Frontal cortex (tissue), 4 donors: ENCODE results near the gene SLC6A7. TPM values are rescaled to one million over a fixed set of nuclear protein-coding genes. Genes with fewer than 3 reads are reported as not detected.

Experiments
- DNase-seq, 2 donors: peaks; one replicate each; pipeline ENCODE4 v3.0.0; 2012; ENCODE audit warnings: low spot score in 2 of 2
- FAIRE-seq: peaks from 2 replicates; lab custom pipeline; 2012; peaks lifted over from hg19 to GRCh38; lab: Jason Lieb, UNC
- total RNA-seq: library from RNA; depleted of rRNA; stranded (reverse); fragments of >200 nt; gene quantifications from one replicate; pipeline ENCODE4 v1.2.3, GENCODE V29; 2014
- donor health status: control.
- donor health status: control.
- donor health status: control.

SLC6A7 gene
- total RNA-seq, 1 donor from 2014 or later = 2.9 TPM

DNA sequence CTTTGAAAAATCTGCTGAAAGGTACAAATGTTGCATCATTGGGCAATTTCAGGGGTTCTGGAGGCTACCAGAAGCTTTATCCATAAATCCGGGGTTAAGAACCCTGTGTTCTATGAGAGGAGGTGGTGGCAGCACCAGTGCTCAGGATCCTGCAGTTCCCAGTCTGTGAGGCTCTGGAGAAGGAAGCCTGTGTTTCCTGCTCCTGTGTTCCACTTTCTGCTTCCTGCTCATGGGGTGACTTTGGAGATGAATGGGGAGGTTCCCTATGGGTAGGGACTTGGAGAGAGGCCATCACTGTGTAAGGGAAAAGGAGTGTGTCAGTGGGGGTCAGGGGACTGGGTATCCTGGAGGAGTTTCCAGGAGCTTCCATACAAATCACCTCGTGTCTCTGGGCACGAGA lies 21.0 kb upstream of the SLC6A7 start:
- no peak for DNase-seq
- FAIRE-seq = no peak

GRCh38 chr5:150172145-150172544 lies 17.7 kb upstream of the SLC6A7 start:
- DNase-seq (no peak), FAIRE-seq (no peak)

- DNase-seq = no peak
Measured at GRCh38 chr5:150172556-150172955, 17.3 kb upstream of the SLC6A7 start.

GRCh38 chr5:150173161-150173560 lies 16.7 kb upstream of the SLC6A7 start:
- DNase-seq (no peak), FAIRE-seq (no peak)

More at GRCh38 chr5:150172556-150172955, 17.3 kb upstream of the SLC6A7 start:
- FAIRE-seq = no peak

GRCh38 chr5:150174285-150174684 lies 15.6 kb upstream of the SLC6A7 start:
- DNase-seq (no peak), FAIRE-seq (no peak)

DNA sequence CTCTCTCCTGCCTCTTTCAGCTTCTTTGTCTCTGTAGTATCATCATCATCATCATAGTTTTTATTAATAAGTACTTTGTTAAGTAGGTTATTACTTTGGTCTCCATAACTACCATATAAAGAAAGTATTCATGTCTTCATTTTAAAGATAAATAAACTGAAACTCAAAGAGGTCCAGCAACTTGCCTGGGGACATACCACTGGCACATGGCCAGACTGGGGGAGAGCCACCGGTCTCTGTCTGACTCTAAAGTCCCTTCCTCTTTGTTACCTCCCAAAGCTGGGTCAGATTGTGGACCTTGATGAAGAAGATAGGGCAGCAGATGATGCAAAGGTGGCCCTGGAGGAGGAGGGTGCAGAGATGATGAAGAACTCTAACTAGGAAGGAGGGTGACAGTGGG lies 14.8 kb upstream of the SLC6A7 start:
- FAIRE-seq = no peak
- DNase-seq = no peak

GRCh38 chr5:150175536-150175935 lies 14.3 kb upstream of the SLC6A7 start:
- FAIRE-seq = no peak
- no peak for DNase-seq

- FAIRE-seq (no peak), DNase-seq (no peak)
Measured at GRCh38 chr5:150176745-150177477, 13.0 kb upstream of the SLC6A7 start.

DNA sequence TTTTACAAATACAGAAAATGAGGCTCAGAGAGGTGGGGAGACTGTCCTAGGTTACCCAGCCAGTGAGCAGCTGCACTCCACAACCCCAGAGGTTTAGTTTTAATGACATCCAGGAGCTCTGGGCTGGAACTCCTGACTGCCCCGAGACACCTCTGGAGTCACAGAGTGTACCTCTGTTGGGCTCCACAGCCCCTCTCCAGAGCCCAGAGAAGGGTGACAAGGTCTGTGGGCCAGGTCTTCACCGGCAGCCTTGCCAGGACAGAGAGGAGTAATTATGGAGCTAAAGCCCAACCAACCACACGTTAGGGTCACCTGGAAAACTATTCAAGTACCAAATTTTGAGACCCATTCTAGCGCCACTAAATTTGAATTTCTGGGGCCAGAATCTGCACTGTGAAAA lies 12.1 kb upstream of the SLC6A7 start:
- no peak for FAIRE-seq
- no peak for DNase-seq

GRCh38 chr5:150178262-150178661 lies 11.6 kb upstream of the SLC6A7 start:
- FAIRE-seq (no peak), DNase-seq (no peak)

DNA sequence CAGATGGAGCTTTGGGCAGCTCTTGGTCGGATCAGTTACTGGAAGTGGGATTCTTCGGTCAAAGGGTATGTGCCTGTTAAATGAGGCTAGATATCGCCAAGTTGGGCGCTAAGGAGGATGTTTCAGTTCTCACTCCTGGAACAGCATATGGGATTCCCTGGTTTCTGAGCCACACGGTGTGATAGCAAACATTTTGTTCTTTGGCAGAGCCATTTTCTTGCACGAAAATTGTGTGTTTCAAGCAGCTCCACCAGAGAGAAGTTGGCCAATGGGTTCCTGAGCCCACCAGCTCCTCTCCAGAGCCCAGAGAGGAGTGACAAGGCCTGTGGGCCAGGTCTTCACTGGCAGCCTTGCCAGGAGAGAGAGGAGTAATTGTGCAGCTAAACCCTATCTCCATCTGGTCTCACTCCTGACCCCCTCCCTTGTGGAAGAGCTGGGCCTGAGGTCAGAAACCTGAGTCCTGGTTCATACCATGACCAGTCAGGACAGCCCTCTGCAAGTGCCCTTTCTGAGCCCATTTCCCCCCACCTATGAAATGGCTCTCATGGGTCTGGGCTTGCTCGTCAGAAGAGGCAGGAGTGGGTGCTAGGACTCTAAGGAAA lies 10.7 kb upstream of the SLC6A7 start:
- no peak for DNase-seq
- FAIRE-seq = no peak

GRCh38 chr5:150180241-150181026 lies 9.4 kb upstream of the SLC6A7 start:
- FAIRE-seq (no peak), DNase-seq (peak; percentile 48 to 67)

DNA sequence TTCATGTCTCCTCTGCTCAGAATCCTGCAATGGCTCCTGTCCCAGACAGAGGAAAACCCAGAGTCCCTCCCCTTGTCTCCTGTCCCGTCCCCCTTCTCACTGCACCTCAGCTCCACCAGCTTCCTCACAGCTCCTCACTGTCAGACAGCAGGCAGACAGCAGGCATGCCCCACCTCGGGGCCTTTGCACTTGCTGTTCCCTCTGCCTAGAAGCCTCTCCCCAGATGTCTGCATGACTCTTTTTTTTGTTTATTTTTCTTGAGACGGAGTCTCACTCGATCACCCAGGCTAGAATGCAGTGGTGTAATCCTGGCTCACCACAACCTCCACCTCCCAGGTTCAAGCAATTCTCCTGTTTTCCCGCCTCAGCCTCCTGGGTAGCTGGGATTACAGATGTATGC lies 8.8 kb upstream of the SLC6A7 start:
- no peak for FAIRE-seq
- no peak for DNase-seq

DNA sequence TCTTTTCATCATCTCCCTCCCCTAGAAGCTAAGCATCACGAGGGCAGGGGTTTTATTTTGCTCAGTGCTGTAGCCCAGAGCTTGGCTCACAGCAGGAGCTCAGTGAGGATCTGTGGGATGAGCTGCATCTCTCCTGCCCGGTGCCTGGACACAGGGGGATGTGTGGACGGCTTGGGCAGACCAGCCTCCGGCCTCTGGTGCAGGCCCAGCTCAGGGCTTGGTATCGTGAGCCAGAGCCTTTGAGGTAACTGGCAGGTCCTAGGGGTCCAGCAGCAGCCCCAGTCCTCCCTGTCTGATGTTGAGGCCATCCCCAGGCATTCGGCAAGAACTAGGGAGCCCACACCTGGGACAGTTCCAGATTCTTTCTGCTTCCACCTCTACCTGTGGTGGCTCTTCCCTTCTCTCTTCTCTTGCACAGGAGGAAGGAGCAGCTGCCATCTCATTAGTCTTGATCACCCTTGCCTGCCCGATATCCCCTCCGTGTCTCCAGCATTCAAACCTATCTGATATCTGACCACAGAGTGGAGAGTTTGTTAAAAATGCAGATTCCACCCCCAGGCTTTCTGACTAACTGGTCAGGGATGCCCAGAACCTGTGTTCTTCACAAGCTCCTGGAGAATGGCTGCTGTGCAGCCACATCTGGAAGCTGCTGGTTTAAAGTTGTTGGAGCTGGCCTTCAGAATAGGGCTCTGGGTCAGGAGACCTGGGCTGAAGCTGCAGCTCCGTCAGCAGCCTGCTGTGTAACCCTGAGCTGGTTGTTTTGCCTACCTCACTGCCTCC lies 7.9 kb upstream of the SLC6A7 start:
- FAIRE-seq = no peak

DNA sequence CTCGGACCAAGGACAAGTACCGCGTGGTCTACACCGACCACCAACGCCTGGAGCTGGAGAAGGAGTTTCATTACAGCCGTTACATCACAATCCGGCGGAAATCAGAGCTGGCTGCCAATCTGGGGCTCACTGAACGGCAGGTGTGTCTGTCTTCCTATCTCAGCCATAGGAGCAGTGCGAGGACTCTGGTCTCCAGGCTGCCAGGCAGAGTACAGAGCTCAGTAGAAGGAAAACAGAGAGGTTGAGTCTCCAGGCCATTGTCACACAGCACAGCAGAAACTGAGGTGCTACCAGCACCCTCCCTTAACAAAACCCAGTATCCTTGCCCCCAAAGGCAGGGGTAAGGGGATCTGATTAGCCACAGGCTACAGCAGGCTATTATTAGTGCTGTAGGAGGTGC lies 7.1 kb upstream of the SLC6A7 start:
- DNase-seq (no peak), FAIRE-seq (no peak)

More for the DNA sequence above, 7.9 kb upstream of the SLC6A7 start:
- no peak for DNase-seq

GRCh38 chr5:150183436-150183835 lies 6.4 kb upstream of the SLC6A7 start:
- FAIRE-seq = no peak
- no peak for DNase-seq

DNA sequence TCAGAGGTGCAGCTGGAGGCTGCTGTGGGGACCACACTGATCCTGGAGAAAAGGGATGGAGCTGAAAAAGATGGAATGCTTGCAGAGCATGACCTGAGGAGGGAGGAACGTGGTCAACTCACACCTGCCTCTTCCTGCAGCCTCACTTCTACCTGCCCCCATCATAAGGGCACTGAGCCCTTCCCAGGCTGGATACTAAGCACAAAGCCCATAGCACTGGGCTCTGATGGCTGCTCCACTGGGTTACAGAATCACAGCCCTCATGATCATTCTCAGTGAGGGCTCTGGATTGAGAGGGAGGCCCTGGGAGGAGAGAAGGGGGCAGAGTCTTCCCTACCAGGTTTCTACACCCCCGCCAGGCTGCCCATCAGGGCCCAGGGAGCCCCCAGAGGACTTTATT lies 5.9 kb upstream of the SLC6A7 start:
- FAIRE-seq (no peak), DNase-seq (no peak)

GRCh38 chr5:150184990-150185912 lies 4.6 kb upstream of the SLC6A7 start:
- no peak for DNase-seq

DNA sequence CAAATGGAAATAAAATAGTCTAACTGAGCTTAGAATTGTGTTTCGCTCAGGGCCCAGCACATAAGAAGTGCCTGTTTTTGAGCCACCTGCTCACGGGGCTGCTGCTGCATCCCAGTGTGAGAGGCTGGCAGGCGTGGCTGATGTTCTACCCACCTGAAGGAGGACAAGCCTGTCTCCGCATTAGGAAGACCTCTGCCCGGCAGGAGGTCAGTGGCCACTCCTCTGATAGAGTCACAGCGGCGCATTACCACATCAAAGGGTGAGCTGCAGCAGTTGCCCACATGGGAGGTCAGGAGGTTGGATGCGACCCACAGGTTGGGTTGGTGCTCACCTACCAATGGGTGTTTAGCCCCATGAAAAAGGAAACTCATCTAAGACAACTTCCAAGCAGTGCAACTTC lies 3.7 kb upstream of the SLC6A7 start:
- DNase-seq (no peak), FAIRE-seq (no peak)

More at GRCh38 chr5:150184990-150185912, 4.6 kb upstream of the SLC6A7 start:
- FAIRE-seq = no peak
